ENCODE data around the gene INPP5F. TPM values are rescaled to one million over a fixed set of nuclear protein-coding genes. Genes with fewer than 3 reads are reported as not detected.
A peak's percentile ranks its signal among the peaks of the same experiment; 100 is the strongest.
"Not testable (repeated sequence)": the region's sequence is repeated elsewhere in the genome, so short reads cannot be mapped to it uniquely, and the experiment has no call there.

The INPP5F gene
- total and polyA plus RNA-seq, 5 experiments from 2014 or later = 1.4 to 10.9 (median 2.5) TPM

DNA sequence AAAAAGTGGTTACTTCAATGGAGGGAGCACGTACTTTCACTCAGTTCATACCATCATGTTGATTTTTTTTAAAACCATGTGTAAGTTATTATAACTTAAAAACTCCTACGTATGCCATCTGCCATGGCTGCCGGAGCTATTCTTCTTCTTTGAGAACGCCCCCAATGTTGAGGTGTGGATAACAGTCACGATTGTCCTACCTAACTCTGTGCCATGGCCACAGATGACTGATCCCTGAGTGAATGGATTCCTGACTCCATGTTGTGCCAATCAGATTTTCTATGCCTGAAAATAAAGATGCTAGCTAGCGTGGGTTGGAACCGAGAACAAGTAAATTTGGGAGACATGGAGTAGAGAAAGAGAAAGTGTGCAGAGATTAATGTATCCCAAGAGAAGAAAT is 141.5 kb downstream of the INPP5F start:
- POLR2A ChIA-PET = interaction anchor here (1.0 kb wide), 1 partner anchor 142 kb away, joined by 3 read pairs; the partner anchor contains the start of gene INPP5F
- no peak for DNase-seq

DNA sequence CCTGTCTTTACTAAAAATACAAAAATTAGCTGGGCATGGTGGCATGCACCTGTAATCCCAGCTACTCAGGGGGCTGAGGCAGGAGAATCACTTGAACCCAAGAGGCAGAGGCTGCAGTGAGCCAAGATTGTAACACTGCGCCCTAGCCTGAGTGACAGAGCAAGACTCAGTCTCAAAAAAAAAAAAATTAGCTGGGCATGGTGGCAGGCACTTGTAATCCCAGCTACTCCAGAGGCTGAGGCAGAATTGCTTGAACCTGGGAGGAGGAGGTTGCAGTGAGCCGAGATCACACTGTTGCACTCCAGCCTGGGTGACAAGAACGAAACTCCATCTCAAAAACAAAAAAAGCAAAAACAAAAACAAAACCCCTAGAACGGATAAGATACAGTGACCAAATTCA is 143.5 kb downstream of the INPP5F start:
- Mint-ChIP-seq H3K27ac (peak overlapping the region in 1 of 10 donors; percentile 43), H3K4me1 (peaks cover 24 to 71% (median 61%) of the 10 kb centered on the region in 4 donors), H3K4me3 (peak overlapping the region in 7 of 10 donors; percentile 6 to 57 (median 38)), H3K36me3 (peaks cover 4 to 10% (median 9%) of the 10 kb centered on the region in 3 donors)
- H3K9me3 Mint-ChIP-seq, DNase-seq, H3K27me3 Mint-ChIP-seq, ATAC-seq, POLR2A ChIA-PET: not testable (repeated sequence)

More for the DNA sequence above, 141.5 kb downstream of the INPP5F start:
- Mint-ChIP-seq H3K27me3 (no peaks in the 10 kb centered on the region), H3K27ac (peak overlapping the region in 1 of 10 donors; percentile 51), H3K36me3 (peaks cover 11 to 14% (median 12%) of the 10 kb centered on the region in 3 donors), H3K4me1 (peaks cover 20 to 71% (median 62%) of the 10 kb centered on the region in 4 donors), H3K9me3 (peaks cover 0 to 16% (median 7%) of the 10 kb centered on the region in 9 donors), H3K4me3 (peak overlapping the region in 1 of 10 donors; percentile 37)
- ATAC-seq = no peak

DNA sequence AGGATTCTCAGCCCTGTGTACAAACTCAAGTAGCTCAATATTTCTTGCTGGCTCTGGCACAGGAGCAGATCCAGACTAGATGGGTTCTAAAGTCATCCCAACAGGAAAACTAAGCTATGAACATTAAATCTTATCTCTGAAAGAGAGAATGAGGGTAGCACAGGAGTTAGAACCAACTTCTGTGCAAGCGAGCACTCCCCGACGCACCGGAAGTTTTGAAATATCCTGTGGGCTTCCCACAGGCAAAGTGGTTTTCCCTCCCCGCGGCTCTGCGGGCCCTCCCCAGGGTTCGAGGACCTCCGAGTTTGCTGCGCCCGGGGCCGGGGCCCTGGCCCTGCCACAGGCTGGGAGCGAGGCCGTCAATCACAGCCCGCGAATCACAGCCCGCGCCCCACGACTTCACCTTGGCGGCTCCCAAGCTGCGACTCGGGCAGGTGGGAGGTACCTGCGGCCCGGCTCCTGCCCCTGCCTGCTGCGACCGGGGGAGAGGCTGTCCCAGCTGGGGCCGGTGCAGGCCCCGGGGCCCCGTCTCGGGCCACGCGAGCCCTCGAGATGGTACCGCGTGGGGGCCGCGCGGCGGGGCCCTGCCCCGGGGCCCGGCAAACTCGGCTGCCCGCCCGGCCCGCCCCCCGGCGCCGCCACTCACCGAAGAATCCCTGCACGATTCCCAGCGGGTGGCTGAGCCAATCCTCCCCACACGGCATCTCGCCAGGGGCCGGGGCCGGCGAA is 146.2 kb downstream of the INPP5F start:
- H3K27ac Mint-ChIP-seq = peak overlapping the region; percentile 19 to 94 (median 90)
- POLR2A ChIA-PET = interaction anchor here (0.6 to 3.5 kb wide), 13 partner anchors 9 to 1118 kb away, joined by 3 to 67 read pairs (median 4); partner anchors contain the start of genes BAG3, CACUL1, INPP5F and SEC23IP
- H3K9me3 Mint-ChIP-seq = no peaks in the 10 kb centered on the region
- no peaks in the 10 kb centered on the region for H3K27me3 Mint-ChIP-seq
- ATAC-seq (peak; percentile 27 to 37), DNase-seq (peak; percentile 33 to 69 (median 54))
- peaks cover 22 to 53% (median 43%) of the 10 kb centered on the region in 4 donors for H3K4me1 Mint-ChIP-seq
- H3K36me3 Mint-ChIP-seq = no peaks in the 10 kb centered on the region
- peak overlapping the region; percentile 79 to 92 (median 89) for H3K4me3 Mint-ChIP-seq

DNA sequence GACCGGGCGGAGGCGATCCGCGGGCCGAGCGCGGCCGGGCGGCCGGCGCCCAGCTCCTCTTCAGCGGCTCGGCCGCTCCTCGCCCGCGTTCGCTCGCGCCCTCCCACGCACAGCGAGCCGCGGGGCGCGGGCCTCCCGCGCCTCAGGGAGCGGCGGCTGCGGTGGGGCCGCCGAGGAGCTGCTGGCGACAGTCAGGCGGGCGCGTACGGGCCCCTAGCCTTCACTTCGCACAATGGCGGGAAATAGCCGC is 146.7 kb downstream of the INPP5F start, which contains the start of gene MCMBP:
Gene MCMBP (minus strand): TSS at position 234 of the 250 bp plus-strand sequence. CDS start 259 bp downstream, outside the sequence.
- Mint-ChIP-seq H3K36me3 (no peaks in the 10 kb centered on the region), H3K4me3 (peak within 1 kb of the TSS; percentile 84 to 94 (median 90)), H3K27me3 (no peaks in the 10 kb centered on the region), H3K27ac (peak within 1 kb of the TSS; percentile 90 to 96 (median 94)), H3K9me3 (no peaks in the 10 kb centered on the region), H3K4me1 (peaks cover 19 to 49% (median 40%) of the 10 kb centered on the region in 4 donors)
- DNase-seq = no peak
- POLR2A ChIA-PET = interaction anchor here (0.6 to 3.5 kb wide), 17 partner anchors 8 to 1118 kb away, joined by 3 to 67 read pairs (median 4); partner anchors contain the start of genes BAG3, CACUL1, EIF3A and INPP5F
- no peak for ATAC-seq

DNA sequence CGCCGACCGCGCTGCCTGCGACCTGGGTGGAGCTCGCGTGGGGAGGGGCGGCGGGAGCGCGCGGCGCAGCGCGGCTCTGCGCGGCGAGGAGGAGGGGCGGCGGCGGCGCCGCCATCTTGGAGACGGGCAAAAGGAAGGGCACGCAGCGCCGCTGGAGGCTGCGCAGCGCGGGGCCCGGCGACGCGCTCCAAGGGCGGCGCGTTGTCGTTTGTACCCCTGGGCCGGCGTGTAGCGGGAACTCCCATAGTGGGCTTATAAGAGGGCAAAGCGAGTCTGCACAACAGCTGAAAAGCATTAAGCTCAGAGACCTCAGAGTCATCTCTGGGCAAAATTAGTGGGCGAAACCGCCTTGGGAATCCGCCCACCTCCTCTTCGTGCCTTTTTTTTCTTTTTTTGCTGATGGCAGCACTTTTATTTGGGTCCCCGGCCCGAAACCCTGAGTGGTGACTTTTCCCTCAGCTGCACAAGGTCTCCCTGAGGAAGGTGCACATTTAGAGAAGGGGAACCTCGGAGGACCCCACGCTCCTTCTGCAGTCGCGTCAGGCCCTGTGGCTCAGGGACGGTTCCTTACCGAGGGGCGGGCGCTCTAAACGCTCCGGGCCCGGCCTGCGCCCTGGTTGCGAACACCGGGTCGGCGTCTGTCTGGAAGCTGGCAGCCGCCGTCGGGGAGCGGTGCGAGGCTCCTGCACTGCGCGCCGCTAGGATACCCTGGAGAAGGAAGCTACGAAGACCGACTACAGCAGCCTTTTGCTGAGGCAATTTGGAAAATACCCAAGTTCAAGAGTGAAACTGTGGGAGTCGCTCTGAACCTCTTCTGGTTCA is 147.2 kb downstream of the INPP5F start:
- no peaks in the 10 kb centered on the region for H3K36me3 Mint-ChIP-seq
- H3K4me3 Mint-ChIP-seq = peak overlapping the region; percentile 83 to 94 (median 88)
- POLR2A ChIA-PET = interaction anchor here (0.6 to 3.5 kb wide), 23 partner anchors 9 to 1119 kb away, joined by 3 to 67 read pairs (median 4); partner anchors contain the start of genes BAG3, CACUL1, EIF3A and INPP5F
- H3K27ac Mint-ChIP-seq = peak overlapping the region; percentile 54 to 96 (median 94)
- no peaks in the 10 kb centered on the region for H3K9me3 Mint-ChIP-seq
- peaks cover 19 to 44% (median 34%) of the 10 kb centered on the region in 4 donors for H3K4me1 Mint-ChIP-seq
- ATAC-seq (peak; percentile 89 to 91), DNase-seq (peak; percentile 76 to 91 (median 85))
- no peaks in the 10 kb centered on the region for H3K27me3 Mint-ChIP-seq

DNA sequence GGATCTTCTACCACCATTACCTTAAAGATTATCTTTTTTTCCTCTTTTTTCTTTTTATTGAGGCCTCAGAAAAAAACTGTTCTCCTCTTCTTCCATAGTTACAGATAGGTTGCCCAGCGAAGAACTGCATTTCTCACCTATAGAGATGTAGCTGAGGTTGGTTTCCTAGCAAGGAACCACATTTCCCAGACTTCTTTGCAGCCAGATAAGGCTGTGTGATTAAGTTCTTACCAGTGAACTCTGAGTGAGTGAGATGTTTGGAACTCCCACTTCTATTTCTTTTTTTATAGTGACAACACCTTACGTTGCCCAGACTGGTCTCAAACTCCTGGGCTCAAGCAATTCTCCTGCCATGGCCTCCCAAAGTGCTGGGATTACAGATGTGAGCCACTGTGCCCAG is 152.7 kb downstream of the INPP5F start:
- Mint-ChIP-seq H3K27me3 (peaks cover 0 to 2% (median 0%) of the 10 kb centered on the region in 5 donors), H3K4me1 (peaks cover 6 to 7% (median 7%) of the 10 kb centered on the region in 4 donors), H3K4me3 (no peak overlapping the region), H3K27ac (no peak overlapping the region), H3K36me3 (no peaks in the 10 kb centered on the region), H3K9me3 (no peaks in the 10 kb centered on the region)
- ATAC-seq (no peak), DNase-seq (no peak)
- POLR2A ChIA-PET = no interaction called here

Other genes starting within 250 kb of the INPP5F start
- 100 to 1,000 TPM; 251 to 268 TPM for gene RGS10, start 183.3 kb upstream of the INPP5F start, total RNA-seq
- 100 to 1,000 TPM; 409 to 533 (median 504) TPM for gene RGS10, start 183.3 kb upstream of the INPP5F start, polyA plus RNA-seq
- gene TIAL1, start 129.1 kb upstream of the INPP5F start, total RNA-seq = 100 to 1,000 TPM; 215 to 224 TPM
- gene TIAL1, start 129.1 kb upstream of the INPP5F start, polyA plus RNA-seq = 10 to 100 TPM in 1 of 3 donors, 1 to 10 TPM in 2; 9.3 to 12.9 (median 9.4) TPM
- gene BAG3, start 74.7 kb upstream of the INPP5F start, total RNA-seq = 10 to 100 TPM; 14.4 to 17.8 TPM
- 10 to 100 TPM in 2 of 3 donors, 1 to 10 TPM in 1; 5.1 to 26.5 (median 12.5) TPM for gene BAG3, start 74.7 kb upstream of the INPP5F start, polyA plus RNA-seq
- gene MCMBP, start 146.8 kb downstream of the INPP5F start, total RNA-seq = 10 to 100 TPM; 48.2 to 50.9 TPM
- 10 to 100 TPM; 44.6 to 58.2 (median 57.2) TPM for gene MCMBP, start 146.8 kb downstream of the INPP5F start, polyA plus RNA-seq
- 10 to 100 TPM; 61.4 to 70.0 TPM for gene SEC23IP, start 166.7 kb downstream of the INPP5F start, total RNA-seq
- 10 to 100 TPM; 39.6 to 42.3 (median 40.8) TPM for gene SEC23IP, start 166.7 kb downstream of the INPP5F start, polyA plus RNA-seq

Data from naive thymus-derived CD8-positive, alpha-beta T cell (primary cell).